Loucy (cell line): ENCODE measurements around the gene PPP1R1C.

ENCODE experiments used
- H2AFZ ChIP-seq: fragments of 200-600 bp; sonication (generic); 2 replicates; pipeline ENCODE4 v1.6.0; 2016; ENCODE audit warnings: antibody characterized with exemption, mild to moderate bottlenecking, low read length, moderate library complexity
- H3F3A ChIP-seq: fragments of 200-600 bp; 2 replicates; pipeline ENCODE4 v1.6.0; 2016; ENCODE audit warnings: antibody characterized with exemption, low read depth, mild to moderate bottlenecking
- H3K27me3 ChIP-seq: fragments of 200-600 bp; sonication (generic); 2 replicates; pipeline ENCODE4 v1.6.1; 2014; ENCODE audit warnings: low read length, mild to moderate bottlenecking; ENCODE audit not compliant: insufficient read depth, poor library complexity, severe bottlenecking
- H3K36me3 ChIP-seq: fragments of 200-600 bp; sonication (generic); 2 replicates; pipeline ENCODE4 v1.6.1; 2016; ENCODE audit warnings: low read length; ENCODE audit not compliant: insufficient read depth
- H3K4me1 ChIP-seq: fragments of 200-600 bp; sonication (generic); 2 replicates; pipeline ENCODE4 v1.5.1; 2014; ENCODE audit warnings: low read length, mild to moderate bottlenecking; ENCODE audit not compliant: insufficient read depth, poor library complexity, severe bottlenecking
- H3K4me2 ChIP-seq: fragments of 200-600 bp; sonication (generic); 2 replicates; pipeline ENCODE4 v1.6.0; 2014; ENCODE audit warnings: antibody characterized with exemption, low read length, low read depth, mild to moderate bottlenecking; ENCODE audit not compliant: poor library complexity, severe bottlenecking
- H3K4me3 ChIP-seq: fragments of 200-600 bp; sonication (generic); 2 replicates; pipeline ENCODE4 v1.5.1; 2014; ENCODE audit warnings: low read length, mild to moderate bottlenecking, mixed read lengths; ENCODE audit not compliant: poor library complexity, severe bottlenecking
- H3K79me2 ChIP-seq: fragments of 200-600 bp; sonication (generic); 2 replicates; pipeline ENCODE4 v1.6.1; 2014; ENCODE audit warnings: low read length; ENCODE audit not compliant: insufficient read depth
- H3K9ac ChIP-seq: fragments of 200-600 bp; sonication (generic); 2 replicates; pipeline ENCODE4 v1.6.0; 2014; ENCODE audit warnings: mild to moderate bottlenecking, low read depth, low read length, moderate library complexity; ENCODE audit not compliant: poor library complexity, severe bottlenecking
- H3K9me2 ChIP-seq: fragments of 200-600 bp; sonication (generic); replicated peaks from 2 replicates; pipeline ENCODE4 v1.6.1; 2016; ENCODE audit warnings: low read depth, low read length, mixed read lengths
- H3K9me3 ChIP-seq: fragments of 200-600 bp; sonication (generic); 2 replicates; pipeline ENCODE4 v1.6.1; 2014; ENCODE audit warnings: mild to moderate bottlenecking, antibody characterized with exemption, low read length, low read depth; ENCODE audit not compliant: insufficient read depth
- H4K20me1 ChIP-seq: fragments of 200-600 bp; sonication (generic); 2 replicates; pipeline ENCODE4 v1.6.0; 2014; ENCODE audit warnings: antibody characterized with exemption, low read length, mild to moderate bottlenecking; ENCODE audit not compliant: insufficient read depth, poor library complexity, severe bottlenecking
- CTCF ChIP-seq: fragments of 200-600 bp; sonication (generic); conservative IDR thresholded peaks from 2 replicates; pipeline ENCODE4 v1.5.1; 2014; ENCODE audit warnings: mild to moderate bottlenecking, antibody characterized with exemption, low read length
- EZH2phosphoT487 ChIP-seq: fragments of 200-600 bp; IDR thresholded peaks from 2 replicates; pipeline ENCODE4 v1.6.1; 2018; ENCODE audit warnings: antibody characterized with exemption, mild to moderate bottlenecking, moderate library complexity, borderline replicate concordance

Gene PPP1R1C

GRCh38 chr2:182144776-182145165, 159.1 kb downstream of the PPP1R1C start:
- H3K36me3 ChIP-seq: no peaks in the 10 kb centered on the region
- no peaks in the 10 kb centered on the region for H3K79me2 ChIP-seq
- H3K4me3 ChIP-seq: no peak overlapping the region
- no peaks in the 10 kb centered on the region for H3K9me2 ChIP-seq
- no peaks in the 10 kb centered on the region for H4K20me1 ChIP-seq
- H3K27me3 ChIP-seq: no peaks in the 10 kb centered on the region
- H3F3A ChIP-seq: no peaks in the 10 kb centered on the region
- H3K4me1 ChIP-seq: no peaks in the 10 kb centered on the region
- TF ChIP-seq CTCF (no peak), EZH2phosphoT487 (no peak)
- no peak overlapping the region for H3K4me2 ChIP-seq
- no peak overlapping the region for H2AFZ ChIP-seq
- H3K9me3 ChIP-seq: no peaks in the 10 kb centered on the region
- no peak overlapping the region for H3K9ac ChIP-seq

- Histone ChIP-seq H3K9ac (no peak overlapping the region), H3K4me1 (no peaks in the 10 kb centered on the region), H2AFZ (no peak overlapping the region), H3K4me3 (no peak overlapping the region), H3K27me3 (no peaks in the 10 kb centered on the region), H3K36me3 (no peaks in the 10 kb centered on the region), H3F3A (no peaks in the 10 kb centered on the region), H3K79me2 (no peaks in the 10 kb centered on the region), H3K9me3 (no peaks in the 10 kb centered on the region), H4K20me1 (no peaks in the 10 kb centered on the region), H3K4me2 (no peak overlapping the region), H3K9me2 (no peaks in the 10 kb centered on the region)
- no peak for TF ChIP-seq EZH2phosphoT487
- TF ChIP-seq CTCF: no peak
Observed at GRCh38 chr2:182148344-182148743, 162.7 kb downstream of the PPP1R1C start.

- Histone ChIP-seq H2AFZ (no peak overlapping the region), H3F3A (no peaks in the 10 kb centered on the region), H3K4me2 (no peak overlapping the region), H3K4me3 (no peak overlapping the region), H3K9ac (no peak overlapping the region), H3K27me3 (no peaks in the 10 kb centered on the region), H3K36me3 (no peaks in the 10 kb centered on the region), H3K9me3 (no peaks in the 10 kb centered on the region), H4K20me1 (no peaks in the 10 kb centered on the region), H3K79me2 (no peaks in the 10 kb centered on the region), H3K4me1 (no peaks in the 10 kb centered on the region), H3K9me2 (no peaks in the 10 kb centered on the region)
- TF ChIP-seq EZH2phosphoT487 (no peak), CTCF (no peak)
Observed at GRCh38 chr2:182163878-182164277, 178.2 kb downstream of the PPP1R1C start.
